T-cell (primary cell): Measurements from ENCODE around the gene COL1A2. TPM values are rescaled to one million over a fixed set of nuclear protein-coding genes. Genes with fewer than 3 reads are reported as not detected.

Experiments used
- ATAC-seq, 4 experiments: fragments of 200-7000 bp in 3 of 4; fragments of 150-1000 bp in 1 of 4; cut with Tn5 transposase; replicated peaks in 1 of 4; 1 replicate in 3 of 4; 2 replicates in 1 of 4; pipeline ENCODE4 v1.10.0; 2021; ENCODE audit warnings: moderate library complexity in 3 of 4, mild to moderate bottlenecking in 2 of 4, moderate number of reproducible peaks in 1 of 4
- CTCF ChIA-PET, 2 donors: fragments of 300-600 bp; sonication (Branson Sonifier 250); formaldehyde crosslinking; loops; one replicate each; lab custom pipeline; 2022; ENCODE audit warnings: antibody characterized with exemption in 2 of 2; lab: Charles Lee
- POLR2A ChIA-PET, 2 donors: fragments of 300-600 bp; sonication (Branson Sonifier 250); formaldehyde crosslinking; loops; one replicate each; lab custom pipeline; 2022; ENCODE audit warnings: antibody characterized with exemption in 2 of 2; lab: Charles Lee
- DNase-seq, 35 experiments: peaks; one replicate each; pipeline versions ENCODE4 v3.0.0 to v3.0.0-alpha.2; 2013 to 2023
- H3K27ac ChIP-seq: one replicate; pipeline ENCODE4 v1.5.1; 2013; ENCODE audit warnings: low read length
- H3K27me3 ChIP-seq, 2 experiments: replicated peaks in 1 of 2; 1 replicate in 1 of 2; 2 replicates in 1 of 2; pipeline versions ENCODE4 v1.6.1 to v1.7.0; 2013; ENCODE audit warnings: low read length in 1 of 2, mixed read lengths in 1 of 2; ENCODE audit not compliant: control insufficient read depth in 2 of 2, insufficient read depth in 2 of 2; ENCODE audit errors: extremely low read depth in 1 of 2
- H3K36me3 ChIP-seq, 2 donors: 1 replicate in 1 of 2; 2 replicates in 1 of 2; pipeline versions ENCODE4 v1.6.1 to v1.7.0; 2013; ENCODE audit warnings: low read length in 1 of 2; ENCODE audit not compliant: control insufficient read depth in 2 of 2, insufficient read depth in 1 of 2; ENCODE audit errors: extremely low read depth in 1 of 2
- H3K4me1 ChIP-seq, 2 experiments: 1 replicate in 1 of 2; 2 replicates in 1 of 2; pipeline versions ENCODE4 v1.6.1 to v1.7.0; 2013; ENCODE audit warnings: low read length in 2 of 2, mixed read lengths in 1 of 2; ENCODE audit not compliant: insufficient read depth in 2 of 2, control insufficient read depth in 1 of 2; ENCODE audit errors: extremely low read depth in 1 of 2
- H3K4me3 ChIP-seq, 2 donors: 1 replicate in 1 of 2; 2 replicates in 1 of 2; pipeline versions ENCODE4 v1.5.1 to v1.7.0; 2013; ENCODE audit warnings: mild to moderate bottlenecking in 2 of 2, low read length in 1 of 2, moderate library complexity in 1 of 2; ENCODE audit not compliant: control insufficient read depth in 1 of 2; ENCODE audit errors: extremely low read depth in 1 of 2
- H3K9me3 ChIP-seq: 2 replicates; pipeline ENCODE4 v1.7.0; 2013
- H3K27ac Mint-ChIP-seq, 2 donors: one replicate each; pipeline ENCODE4 v1.8.0; 2020 to 2021; ENCODE audit warnings: mild to moderate bottlenecking in 2 of 2, mixed read lengths in 2 of 2
- H3K27me3 Mint-ChIP-seq, 2 donors: one replicate each; pipeline ENCODE4 v1.8.0; 2021 to 2022; ENCODE audit warnings: mixed read lengths in 2 of 2
- H3K36me3 Mint-ChIP-seq: one replicate; pipeline ENCODE4 v1.8.0; 2021; ENCODE audit warnings: mixed read lengths
- H3K4me1 Mint-ChIP-seq, 3 donors: one replicate each; pipeline ENCODE4 v1.8.0; 2020 to 2022; ENCODE audit warnings: mixed read lengths in 3 of 3, mild to moderate bottlenecking in 1 of 3
- H3K4me3 Mint-ChIP-seq, 3 donors: one replicate each; pipeline ENCODE4 v1.8.0; 2020 to 2022; ENCODE audit warnings: mild to moderate bottlenecking in 3 of 3, mixed read lengths in 3 of 3, moderate library complexity in 3 of 3
- H3K9me3 Mint-ChIP-seq, 3 donors: one replicate each; pipeline ENCODE4 v1.8.0; 2020 to 2022; ENCODE audit warnings: mixed read lengths in 3 of 3
- WGBS: methylation state at CpG from one replicate; pipeline ENCODE4 v1.1.5; 2013; ENCODE audit warnings: missing lambda C conversion rate; ENCODE audit not compliant: insufficient coverage; 5-methylcytosine and 5-hydroxymethylcytosine counted together
- total RNA-seq, 35 experiments: library from RNA in 6 of 35; stranded (reverse) in 6 of 35; fragments of 120-200 nt in 1 of 35; gene quantifications; one replicate each; pipeline versions ENCODE4 v1.2.1 to v1.2.4 and lab custom pipeline; 2013 to 2026

COL1A2 gene
- total RNA-seq, 5 donors from 2014 or later (not counting 1 experiment from before 2014, with no cell fraction given), result 2.5 to 4.7 (median 3.1) TPM; not detected in 2

DNA sequence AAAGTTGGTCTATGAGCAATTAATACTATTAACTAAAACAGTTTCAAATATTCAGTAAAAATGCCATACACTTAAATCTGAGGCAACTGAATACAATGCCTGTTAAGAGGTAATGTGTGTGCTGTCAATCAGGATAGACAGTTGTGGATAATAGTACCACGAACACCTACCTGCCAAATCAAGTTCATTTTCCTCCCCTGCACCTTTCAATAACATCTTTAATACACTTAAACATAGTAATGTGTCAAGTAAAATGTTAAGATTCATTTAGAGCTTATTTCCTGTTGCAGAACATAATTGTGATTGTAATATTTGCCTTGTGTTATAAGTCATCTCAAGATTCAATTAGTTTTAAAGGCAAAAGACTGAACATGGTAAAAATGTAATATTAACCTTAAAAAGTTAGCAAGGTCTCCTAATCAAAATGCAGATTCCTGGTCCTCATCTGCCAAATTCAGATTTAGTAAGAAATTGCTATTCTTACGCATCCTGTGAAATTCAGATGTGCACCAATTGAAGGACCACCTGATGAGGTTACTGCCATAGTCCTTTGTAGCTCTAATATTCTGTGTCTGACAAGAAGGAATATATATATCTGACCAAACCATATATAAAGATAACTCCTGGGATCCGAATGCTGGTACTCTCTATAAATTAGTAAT, 37.1 kb downstream of the COL1A2 start:
- Mint-ChIP-seq H3K4me1 (peaks cover 0 to 4% (median 3%) of the 10 kb centered on the region in 3 donors), H3K27me3 (peaks cover 9 to 19% of the 10 kb centered on the region in 2 donors), H3K9me3 (no peaks in the 10 kb centered on the region), H3K4me3 (no peak overlapping the region), H3K27ac (no peak overlapping the region), H3K36me3 (no peaks in the 10 kb centered on the region)
- ChIA-PET POLR2A (no interaction called here), CTCF (interaction anchor here in 1 of 2 donors (1.4 kb wide), 1 partner anchor 11 kb away, joined by 3 read pairs; no protein-coding TSS in a partner anchor)
- Histone ChIP-seq H3K36me3 (peaks cover 0 to 4% of the 10 kb centered on the region in 2 donors), H3K4me3 (no peak overlapping the region), H3K27me3 (peaks cover 0 to 6% of the 10 kb centered on the region in 2 experiments), H3K27ac (no peak overlapping the region), H3K4me1 (no peaks in the 10 kb centered on the region), H3K9me3 (no peaks in the 10 kb centered on the region)
- WGBS, result no CpG with 5 or more reads among the region's 3 CpGs
- no peak for ATAC-seq
- DNase-seq, result no peak

DNA sequence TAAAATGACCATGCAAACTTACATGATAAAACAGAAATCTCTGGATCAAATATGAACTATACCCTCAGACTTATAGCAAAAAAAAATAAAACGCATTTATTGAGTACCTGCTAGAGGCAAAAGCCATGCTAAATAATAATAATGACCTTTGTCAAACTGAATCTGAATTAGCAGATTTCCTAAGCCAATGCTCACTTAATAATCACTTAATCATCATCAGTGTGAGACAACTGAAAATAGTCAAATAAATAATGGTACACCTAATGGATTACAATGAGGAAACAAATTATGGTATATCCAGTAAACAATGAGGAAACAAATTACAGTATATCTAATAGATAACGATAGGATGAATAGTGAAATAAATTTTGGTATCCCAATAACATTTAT, 37.6 kb downstream of the COL1A2 start:
- Histone ChIP-seq H3K27me3 (peaks cover 0 to 2% of the 10 kb centered on the region in 2 experiments), H3K4me3 (no peak overlapping the region), H3K36me3 (peaks cover 0 to 4% of the 10 kb centered on the region in 2 donors), H3K9me3 (no peaks in the 10 kb centered on the region), H3K27ac (no peak overlapping the region), H3K4me1 (no peaks in the 10 kb centered on the region)
- ChIA-PET POLR2A (no interaction called here), CTCF (interaction anchor here in 1 of 2 donors (1.4 kb wide), 1 partner anchor 11 kb away, joined by 3 read pairs; no protein-coding TSS in a partner anchor)
- DNase-seq (no peak), ATAC-seq (no peak)
- H3K4me3 Mint-ChIP-seq, result no peak overlapping the region
- H3K36me3 Mint-ChIP-seq, result no peaks in the 10 kb centered on the region
- H3K27ac Mint-ChIP-seq, result no peak overlapping the region
- no peaks in the 10 kb centered on the region for H3K9me3 Mint-ChIP-seq
- peaks cover 9 to 22% of the 10 kb centered on the region in 2 donors for H3K27me3 Mint-ChIP-seq
- no CpG with 5 or more reads among the region's 2 CpGs for WGBS
- H3K4me1 Mint-ChIP-seq, result peaks cover 0 to 4% (median 3%) of the 10 kb centered on the region in 3 donors

DNA sequence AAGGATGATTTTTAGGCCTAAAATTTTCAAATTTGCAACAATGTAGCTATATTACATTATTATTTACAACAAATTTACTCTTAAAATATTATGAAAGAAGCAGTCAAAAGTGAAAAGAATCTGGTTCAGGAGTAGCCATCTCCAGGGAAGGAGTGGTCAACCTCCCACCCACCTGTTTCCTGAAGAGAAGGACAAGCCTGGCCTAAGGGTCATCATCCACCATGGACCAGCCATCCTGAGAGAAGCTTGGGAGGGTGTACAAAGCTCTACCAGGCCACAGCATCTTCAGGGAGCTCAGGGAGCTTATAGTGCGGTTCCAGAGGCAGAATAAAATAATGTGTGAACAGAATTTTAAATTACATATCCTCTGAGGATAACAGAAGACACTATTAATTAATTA, 38.1 kb downstream of the COL1A2 start:
- DNase-seq (no peak), ATAC-seq (no peak)
- Mint-ChIP-seq H3K36me3 (no peaks in the 10 kb centered on the region), H3K9me3 (no peaks in the 10 kb centered on the region), H3K4me3 (no peak overlapping the region), H3K27ac (no peak overlapping the region), H3K4me1 (peaks cover 0 to 4% (median 3%) of the 10 kb centered on the region in 3 donors), H3K27me3 (peaks cover 12 to 22% of the 10 kb centered on the region in 2 donors)
- H3K27ac ChIP-seq, result no peak overlapping the region
- H3K27me3 ChIP-seq, result peaks cover 0 to 2% of the 10 kb centered on the region in 2 experiments
- WGBS, result no CpG with 5 or more reads among the region's 1 CpG
- ChIA-PET POLR2A (no interaction called here), CTCF (interaction anchor here in 1 of 2 donors (0.6 kb wide), 1 partner anchor 14 kb away, joined by 3 read pairs; no protein-coding TSS in a partner anchor)
- H3K4me1 ChIP-seq, result no peaks in the 10 kb centered on the region
- no peak overlapping the region for H3K4me3 ChIP-seq
- no peaks in the 10 kb centered on the region for H3K36me3 ChIP-seq
- H3K9me3 ChIP-seq, result no peaks in the 10 kb centered on the region

DNA sequence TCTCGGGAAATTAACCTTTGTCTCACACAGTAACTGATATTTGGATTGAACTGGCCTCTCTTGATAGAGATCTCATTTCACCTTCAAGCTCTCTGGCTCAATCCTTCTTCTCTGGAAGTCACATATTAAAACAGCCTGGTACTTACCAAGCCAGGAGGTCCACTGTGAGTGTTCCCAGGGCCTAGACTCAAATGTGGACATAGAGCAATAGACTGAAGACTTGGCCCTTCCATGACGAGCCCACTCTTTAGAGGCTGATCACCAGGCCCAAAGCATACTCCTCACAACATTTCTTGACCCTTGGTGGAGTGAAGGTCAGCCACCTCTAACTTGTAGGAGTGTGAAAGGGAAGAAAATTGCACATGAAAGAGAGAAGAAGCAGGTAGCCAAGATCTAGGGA, 38.5 kb downstream of the COL1A2 start:
- no peaks in the 10 kb centered on the region for H3K4me1 ChIP-seq
- Mint-ChIP-seq H3K27ac (no peak overlapping the region), H3K9me3 (no peaks in the 10 kb centered on the region), H3K27me3 (peaks cover 16 to 22% of the 10 kb centered on the region in 2 donors), H3K4me1 (peaks cover 0 to 4% (median 3%) of the 10 kb centered on the region in 3 donors), H3K36me3 (no peaks in the 10 kb centered on the region), H3K4me3 (no peak overlapping the region)
- no peaks in the 10 kb centered on the region for H3K36me3 ChIP-seq
- POLR2A ChIA-PET, result no interaction called here
- WGBS, result no CpG with 5 or more reads among the region's 2 CpGs
- ATAC-seq (no peak), DNase-seq (no peak)
- H3K9me3 ChIP-seq, result no peaks in the 10 kb centered on the region
- CTCF ChIA-PET, result interaction anchor here in 1 of 2 donors (0.6 kb wide), 1 partner anchor 14 kb away, joined by 3 read pairs; no protein-coding TSS in a partner anchor
- no peak overlapping the region for H3K4me3 ChIP-seq
- no peak overlapping the region for H3K27ac ChIP-seq
- H3K27me3 ChIP-seq, result peaks cover 0 to 2% of the 10 kb centered on the region in 2 experiments

DNA sequence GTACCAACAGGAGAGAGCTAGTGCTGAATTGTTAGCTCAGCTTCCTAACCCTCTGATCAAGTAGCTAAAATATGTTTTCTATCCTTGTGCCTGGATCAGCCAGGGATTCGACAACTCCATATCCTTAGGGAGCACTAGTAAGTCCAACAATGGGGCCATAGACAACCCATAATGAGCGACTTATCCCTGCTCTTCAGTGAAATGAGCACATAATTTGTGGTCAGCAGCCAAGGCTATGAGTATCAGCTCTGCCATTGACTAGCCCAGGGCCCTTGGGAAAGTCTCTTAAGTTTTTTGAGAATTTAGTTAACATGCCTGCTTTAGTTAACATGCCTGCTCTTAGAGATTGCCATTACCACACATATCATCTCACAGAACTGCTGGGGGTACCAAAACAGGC, 39.3 kb downstream of the COL1A2 start:
- Histone ChIP-seq H3K36me3 (no peaks in the 10 kb centered on the region), H3K4me1 (no peaks in the 10 kb centered on the region), H3K9me3 (no peaks in the 10 kb centered on the region), H3K27ac (no peak overlapping the region), H3K4me3 (no peak overlapping the region), H3K27me3 (peaks cover 0 to 2% of the 10 kb centered on the region in 2 experiments)
- Mint-ChIP-seq H3K36me3 (no peaks in the 10 kb centered on the region), H3K4me1 (peaks cover 0 to 4% (median 3%) of the 10 kb centered on the region in 3 donors), H3K27ac (no peak overlapping the region), H3K27me3 (peaks cover 20 to 22% of the 10 kb centered on the region in 2 donors), H3K9me3 (no peaks in the 10 kb centered on the region), H3K4me3 (no peak overlapping the region)
- ATAC-seq, result no peak
- ChIA-PET CTCF (no interaction called here), POLR2A (no interaction called here)
- 81% methylated on average over 2 of the region's 2 CpGs for WGBS
- DNase-seq, result no peak

DNA sequence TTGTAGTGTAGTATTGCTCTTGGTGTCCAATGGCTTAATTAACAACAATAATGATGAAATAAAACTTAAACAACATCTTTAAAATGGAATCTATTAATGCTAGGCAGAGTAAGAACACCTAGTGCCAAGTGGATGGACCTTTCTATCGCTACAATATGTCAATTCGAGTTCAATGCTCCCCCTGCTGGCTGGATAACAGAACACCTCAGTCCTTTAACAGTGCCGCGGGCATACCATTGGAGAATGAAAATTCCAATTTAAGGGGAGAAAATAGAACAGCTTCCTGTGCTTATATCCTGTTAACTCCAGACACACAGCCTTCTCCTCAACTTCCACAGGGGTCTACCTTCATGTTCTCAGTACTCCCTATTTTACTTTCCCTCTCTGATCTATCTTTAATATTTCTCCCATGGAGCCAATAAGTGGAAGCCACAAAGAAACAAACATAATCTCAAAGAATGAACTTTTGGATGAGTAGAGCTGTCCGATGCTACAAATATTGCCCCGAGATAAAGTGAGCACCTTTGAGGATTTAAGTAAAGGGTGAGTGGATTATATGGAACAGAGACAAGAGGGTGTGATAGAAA, 41.4 kb downstream of the COL1A2 start:
- H3K9me3 Mint-ChIP-seq, result no peaks in the 10 kb centered on the region
- POLR2A ChIA-PET, result interaction anchor here in 1 of 2 donors (0.6 kb wide), 1 partner anchor 203 kb away, joined by 3 read pairs; no protein-coding TSS in a partner anchor

More for the DNA sequence above, 41.4 kb downstream of the COL1A2 start:
- H3K27me3 ChIP-seq, result peaks cover 0 to 5% of the 10 kb centered on the region in 2 experiments
- no peaks in the 10 kb centered on the region for H3K9me3 ChIP-seq
- 71% methylated on average over 2 of the region's 6 CpGs for WGBS
- H3K4me1 Mint-ChIP-seq, result peaks cover 0 to 4% (median 3%) of the 10 kb centered on the region in 3 donors
- no peak overlapping the region for H3K27ac Mint-ChIP-seq
- H3K4me3 ChIP-seq, result no peak overlapping the region
- DNase-seq (peak in 32 of 35 experiments; percentile 3 to 70 (median 28)), ATAC-seq (peak in 2 of 4 experiments; percentile 62 to 67)
- H3K27me3 Mint-ChIP-seq, result peaks cover 19 to 24% of the 10 kb centered on the region in 2 donors
- H3K27ac ChIP-seq, result no peak overlapping the region
- H3K4me1 ChIP-seq, result no peaks in the 10 kb centered on the region
- no peaks in the 10 kb centered on the region for H3K36me3 Mint-ChIP-seq
- no peaks in the 10 kb centered on the region for H3K36me3 ChIP-seq
- H3K4me3 Mint-ChIP-seq, result no peak overlapping the region
- CTCF ChIA-PET, result interaction anchor here (0.6 to 2.7 kb wide), 12 partner anchors 9 to 1526 kb away, joined by 3 to 17 read pairs (median 3); no protein-coding TSS in a partner anchor
